Stimulated activated naive CD8-positive, alpha-beta T cell treated with anti-CD3 and anti-CD28 coated beads, Interleukin-15, Interleukin-2, amounts not matched to agents 100 ng/mL and 50 ng/mL, for 24 hours (primary cell): Measurements from ENCODE around the gene RPAIN.
A peak's percentile ranks its signal among the peaks of the same experiment; 100 is the strongest.

Experiments
- H3K27ac Mint-ChIP-seq: one replicate; pipeline ENCODE4 v1.8.0; 2021; ENCODE audit warnings: mild to moderate bottlenecking, mixed read lengths
- H3K27me3 Mint-ChIP-seq: one replicate; pipeline ENCODE4 v1.8.0; 2021; ENCODE audit warnings: mixed read lengths
- H3K36me3 Mint-ChIP-seq: one replicate; pipeline ENCODE4 v1.8.0; 2021; ENCODE audit warnings: low read depth, mixed read lengths
- H3K4me1 Mint-ChIP-seq: one replicate; pipeline ENCODE4 v1.8.0; 2021; ENCODE audit warnings: low read depth, mixed read lengths
- H3K4me3 Mint-ChIP-seq: one replicate; pipeline ENCODE4 v1.8.0; 2021; ENCODE audit warnings: mild to moderate bottlenecking, mixed read lengths
- H3K9me3 Mint-ChIP-seq: one replicate; pipeline ENCODE4 v1.8.0; 2021; ENCODE audit warnings: mixed read lengths

Gene RPAIN

GRCh38 chr17:5419959-5420653, at the start of gene RPAIN:
Gene RPAIN, plus strand, starts transcription at chr17:5420182. Its CDS starts 29 bp downstream, at chr17:5420211.
- H3K27ac Mint-ChIP-seq: peak within 1 kb of the TSS; percentile 97
- H3K27me3 Mint-ChIP-seq: no peaks in the 10 kb centered on the region
- peak within 1 kb of the TSS; percentile 99 for H3K4me3 Mint-ChIP-seq
- peaks cover 54% of the 10 kb centered on the region for H3K36me3 Mint-ChIP-seq
- H3K4me1 Mint-ChIP-seq: peaks cover 61% of the 10 kb centered on the region
- no peaks in the 10 kb centered on the region for H3K9me3 Mint-ChIP-seq

- Mint-ChIP-seq H3K4me3 (no peak overlapping the region), H3K27ac (no peak overlapping the region), H3K36me3 (peaks cover 49% of the 10 kb centered on the region), H3K27me3 (no peaks in the 10 kb centered on the region), H3K4me1 (no peaks in the 10 kb centered on the region), H3K9me3 (no peaks in the 10 kb centered on the region)
Measured at GRCh38 chr17:5370411-5370810, 49.6 kb upstream of the RPAIN start.

- Mint-ChIP-seq H3K27me3 (no peaks in the 10 kb centered on the region), H3K9me3 (no peaks in the 10 kb centered on the region), H3K4me1 (peaks cover under 1% of the 10 kb centered on the region), H3K4me3 (no peak overlapping the region), H3K27ac (no peak overlapping the region), H3K36me3 (peaks cover 57% of the 10 kb centered on the region)
Measured at GRCh38 chr17:5373112-5373511, 46.9 kb upstream of the RPAIN start.

GRCh38 chr17:5378566-5379207, 41.3 kb upstream of the RPAIN start:
- Mint-ChIP-seq H3K36me3 (peaks cover 75% of the 10 kb centered on the region), H3K27me3 (no peaks in the 10 kb centered on the region), H3K4me1 (peaks cover 3% of the 10 kb centered on the region), H3K9me3 (no peaks in the 10 kb centered on the region), H3K4me3 (no peak overlapping the region), H3K27ac (peak overlapping the region; percentile 73)

- H3K27ac Mint-ChIP-seq: peak overlapping the region; percentile 69
- peaks cover 3% of the 10 kb centered on the region for H3K4me1 Mint-ChIP-seq
- H3K4me3 Mint-ChIP-seq: no peak overlapping the region
- H3K36me3 Mint-ChIP-seq: peaks cover 79% of the 10 kb centered on the region
- no peaks in the 10 kb centered on the region for H3K9me3 Mint-ChIP-seq
- H3K27me3 Mint-ChIP-seq: no peaks in the 10 kb centered on the region
Measured at GRCh38 chr17:5379351-5380107, 40.5 kb upstream of the RPAIN start.

- no peaks in the 10 kb centered on the region for H3K27me3 Mint-ChIP-seq
- no peak overlapping the region for H3K4me3 Mint-ChIP-seq
- peaks cover 89% of the 10 kb centered on the region for H3K36me3 Mint-ChIP-seq
- H3K27ac Mint-ChIP-seq: peak overlapping the region; percentile 53
- H3K9me3 Mint-ChIP-seq: no peaks in the 10 kb centered on the region
- H3K4me1 Mint-ChIP-seq: peaks cover 3% of the 10 kb centered on the region
Measured at GRCh38 chr17:5380491-5381135, 39.4 kb upstream of the RPAIN start.

- Mint-ChIP-seq H3K4me1 (peaks cover 3% of the 10 kb centered on the region), H3K4me3 (no peak overlapping the region), H3K27me3 (no peaks in the 10 kb centered on the region), H3K36me3 (peaks cover 89% of the 10 kb centered on the region), H3K9me3 (no peaks in the 10 kb centered on the region), H3K27ac (peak overlapping the region; percentile 85)
Measured at GRCh38 chr17:5381542-5381941, 38.4 kb upstream of the RPAIN start.

- Mint-ChIP-seq H3K27ac (peak overlapping the region; percentile 19), H3K4me1 (peaks cover 11% of the 10 kb centered on the region), H3K27me3 (no peaks in the 10 kb centered on the region), H3K36me3 (peaks cover 72% of the 10 kb centered on the region), H3K9me3 (no peaks in the 10 kb centered on the region), H3K4me3 (no peak overlapping the region)
Measured at GRCh38 chr17:5391678-5392077, 28.3 kb upstream of the RPAIN start.

- Mint-ChIP-seq H3K27ac (peak overlapping the region; percentile 72), H3K4me1 (peaks cover 16% of the 10 kb centered on the region), H3K9me3 (no peaks in the 10 kb centered on the region), H3K27me3 (no peaks in the 10 kb centered on the region), H3K4me3 (no peak overlapping the region), H3K36me3 (peaks cover 63% of the 10 kb centered on the region)
Measured at GRCh38 chr17:5396612-5397011, 23.4 kb upstream of the RPAIN start.

GRCh38 chr17:5399767-5400166, 20.2 kb upstream of the RPAIN start:
- no peak overlapping the region for H3K27ac Mint-ChIP-seq
- no peak overlapping the region for H3K4me3 Mint-ChIP-seq
- peaks cover 48% of the 10 kb centered on the region for H3K36me3 Mint-ChIP-seq
- peaks cover 16% of the 10 kb centered on the region for H3K4me1 Mint-ChIP-seq
- no peaks in the 10 kb centered on the region for H3K27me3 Mint-ChIP-seq
- no peaks in the 10 kb centered on the region for H3K9me3 Mint-ChIP-seq

- no peaks in the 10 kb centered on the region for H3K9me3 Mint-ChIP-seq
- H3K27ac Mint-ChIP-seq: no peak overlapping the region
- H3K27me3 Mint-ChIP-seq: no peaks in the 10 kb centered on the region
- H3K4me1 Mint-ChIP-seq: peaks cover 10% of the 10 kb centered on the region
- H3K4me3 Mint-ChIP-seq: no peak overlapping the region
- peaks cover 24% of the 10 kb centered on the region for H3K36me3 Mint-ChIP-seq
Measured at GRCh38 chr17:5405400-5405799, 14.6 kb upstream of the RPAIN start.

GRCh38 chr17:5408186-5408585, 11.8 kb upstream of the RPAIN start:
- Mint-ChIP-seq H3K4me1 (peaks cover 31% of the 10 kb centered on the region), H3K9me3 (no peaks in the 10 kb centered on the region), H3K36me3 (peaks cover 36% of the 10 kb centered on the region), H3K27me3 (no peaks in the 10 kb centered on the region), H3K27ac (no peak overlapping the region), H3K4me3 (no peak overlapping the region)

GRCh38 chr17:5410594-5411272, 9.2 kb upstream of the RPAIN start:
- Mint-ChIP-seq H3K4me1 (peaks cover 43% of the 10 kb centered on the region), H3K27me3 (no peaks in the 10 kb centered on the region), H3K4me3 (peak overlapping the region; percentile 27), H3K9me3 (no peaks in the 10 kb centered on the region), H3K27ac (peak overlapping the region; percentile 76), H3K36me3 (peaks cover 48% of the 10 kb centered on the region)

- H3K27me3 Mint-ChIP-seq: no peaks in the 10 kb centered on the region
- H3K4me3 Mint-ChIP-seq: no peak overlapping the region
- no peaks in the 10 kb centered on the region for H3K9me3 Mint-ChIP-seq
- H3K36me3 Mint-ChIP-seq: peaks cover 59% of the 10 kb centered on the region
- H3K4me1 Mint-ChIP-seq: peaks cover 67% of the 10 kb centered on the region
- H3K27ac Mint-ChIP-seq: peak overlapping the region; percentile 63
Measured at GRCh38 chr17:5413682-5414081, 6.3 kb upstream of the RPAIN start.
